ENCODE measurements around the gene CCNA2. TPM values are rescaled to one million over a fixed set of nuclear protein-coding genes. Genes with fewer than 3 reads are reported as not detected.

CCNA2 gene
- total and polyA plus RNA-seq, 2 donors (not counting 3 experiments of a cell fraction or from before 2014, with no cell fraction given), result 23.3 to 65.4 TPM

DNA sequence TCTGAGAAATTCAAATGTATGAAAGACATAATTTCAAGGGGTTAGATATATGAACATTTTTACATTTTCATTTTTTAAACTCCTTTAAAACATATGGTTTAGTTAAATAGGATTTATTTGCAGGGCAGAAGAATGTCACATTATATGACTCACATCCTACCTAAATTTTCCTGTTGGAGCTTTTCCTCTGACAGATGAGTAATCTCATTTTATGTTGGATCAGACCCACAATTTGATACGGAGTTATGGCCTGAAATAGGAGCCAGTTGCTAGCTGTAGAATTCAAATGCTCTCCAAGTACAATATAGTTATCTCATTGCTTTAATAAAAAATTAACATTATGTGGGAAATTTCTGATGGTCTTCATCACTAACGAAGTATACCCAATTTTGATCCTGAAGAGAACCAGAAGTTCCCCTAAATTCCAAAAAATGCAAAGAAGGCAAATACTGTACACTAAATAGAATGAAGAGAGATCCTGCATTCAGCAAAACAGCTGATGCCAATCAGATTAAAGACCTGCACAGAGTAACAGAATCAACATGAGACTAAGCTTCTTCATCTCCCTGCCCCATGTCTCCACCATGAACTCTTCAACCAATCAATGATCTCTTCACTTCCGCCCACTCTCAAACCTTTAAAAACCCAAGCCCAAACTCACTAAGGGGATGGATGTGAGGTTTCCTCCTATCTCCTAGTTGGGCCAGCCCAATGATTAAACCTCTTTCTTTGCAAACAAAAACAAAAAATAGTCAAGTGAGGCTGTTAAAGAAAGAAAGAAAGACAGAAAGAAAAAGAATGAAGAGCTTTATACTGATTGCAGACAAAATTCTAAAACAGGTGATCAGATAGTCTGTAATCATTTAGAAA, 33.5 kb downstream of the CCNA2 start:
- peak overlapping the region; percentile 72 for H3K4me2 ChIP-seq (ENCODE audit: insufficient read depth, low read length)
- dilution Hi-C loops (cut with MboI; ENCODE audit: extremely low pct_ligation_motif_present, low sequenced_read_pairs), result no loop called here
- ChIA-PET POLR2A (interaction anchor here (0.8 to 1.0 kb wide), 3 partner anchors 11 to 94 kb away, joined by 3 to 4 read pairs (median 3); partner anchors contain the start of genes ANXA5 and EXOSC9), CTCF (interaction anchor here (0.6 to 1.7 kb wide), 9 partner anchors 9 to 80 kb away, joined by 3 to 10 read pairs (median 3); partner anchors contain the start of genes EXOSC9 and SMIM43)
- DNase-seq (ENCODE audit: low read depth, low spot score), result peak; percentile 84
- peak overlapping the region in 1 of 3 experiments; percentile 29 for H3K4me3 ChIP-seq (replicated peaks in 1 of 3; ENCODE audit: insufficient read depth in 1 of 3, low read depth in 1 of 3, low read length in 3 of 3)
- no peaks in the 10 kb centered on the region for H3K9me1 ChIP-seq (replicated peaks; ENCODE audit: control insufficient read depth, extremely low read depth, insufficient read depth, low read length)
- intact Hi-C loops (cut with micrococcal nuclease), result loop anchor here (1.0 kb wide), 1 partner anchor 33 kb away; the partner anchor contains the start of gene CCNA2
- peak overlapping the region; percentile 48 for H3K9ac ChIP-seq (replicated peaks; ENCODE audit: extremely low read depth, insufficient read depth, low read length)
- no peaks in the 10 kb centered on the region for H3K9me3 ChIP-seq (replicated peaks; ENCODE audit: control insufficient read depth, insufficient read depth, low read length)
- H3K36me3 ChIP-seq (ENCODE audit: control insufficient read depth in 2 of 2, extremely low read depth in 1 of 2, insufficient read depth in 2 of 2, low read length in 2 of 2), result no peaks in the 10 kb centered on the region
- FAIRE-seq, result peak; percentile 93
- no TSS peak for BruUV-seq (replicated peaks)
- no peaks in the 10 kb centered on the region for H4K20me1 ChIP-seq (replicated peaks; ENCODE audit: control insufficient read depth, extremely low read depth, insufficient read depth, low read length)
- peaks cover 20% of the 10 kb centered on the region for H3K4me1 ChIP-seq (ENCODE audit: control insufficient read depth, extremely low read depth, insufficient read depth, low read length)
- peak overlapping the region; percentile 75 for H2AFZ ChIP-seq (ENCODE audit: low read depth, low read length)
- TF ChIP-seq GATA2 (IDR thresholded peaks at IDR 0.05; ENCODE audit: insufficient read depth, insufficient read length, low read depth, low read length), result no peak
- no peak for TF ChIP-seq EZH2 (IDR thresholded peaks at IDR 0.05; ENCODE audit: borderline replicate concordance, low read depth, low read length, severe bottlenecking)
- TF ChIP-seq FOS (IDR thresholded peaks at IDR 0.05; ENCODE audit: borderline replicate concordance, insufficient read depth, low read length), result peak; percentile 92
- no peak for TF ChIP-seq POLR2A (IDR thresholded peaks at IDR 0.05; ENCODE audit: low read depth, low read length)
- TF ChIP-seq JUN (IDR thresholded peaks at IDR 0.05; ENCODE audit: borderline replicate concordance, insufficient read depth, insufficient read length, low read depth), result peak; percentile 93
- TF ChIP-seq MYC (IDR thresholded peaks at IDR 0.05; ENCODE audit: low read depth, low read length), result no peak
- TF ChIP-seq, protein P1, sequence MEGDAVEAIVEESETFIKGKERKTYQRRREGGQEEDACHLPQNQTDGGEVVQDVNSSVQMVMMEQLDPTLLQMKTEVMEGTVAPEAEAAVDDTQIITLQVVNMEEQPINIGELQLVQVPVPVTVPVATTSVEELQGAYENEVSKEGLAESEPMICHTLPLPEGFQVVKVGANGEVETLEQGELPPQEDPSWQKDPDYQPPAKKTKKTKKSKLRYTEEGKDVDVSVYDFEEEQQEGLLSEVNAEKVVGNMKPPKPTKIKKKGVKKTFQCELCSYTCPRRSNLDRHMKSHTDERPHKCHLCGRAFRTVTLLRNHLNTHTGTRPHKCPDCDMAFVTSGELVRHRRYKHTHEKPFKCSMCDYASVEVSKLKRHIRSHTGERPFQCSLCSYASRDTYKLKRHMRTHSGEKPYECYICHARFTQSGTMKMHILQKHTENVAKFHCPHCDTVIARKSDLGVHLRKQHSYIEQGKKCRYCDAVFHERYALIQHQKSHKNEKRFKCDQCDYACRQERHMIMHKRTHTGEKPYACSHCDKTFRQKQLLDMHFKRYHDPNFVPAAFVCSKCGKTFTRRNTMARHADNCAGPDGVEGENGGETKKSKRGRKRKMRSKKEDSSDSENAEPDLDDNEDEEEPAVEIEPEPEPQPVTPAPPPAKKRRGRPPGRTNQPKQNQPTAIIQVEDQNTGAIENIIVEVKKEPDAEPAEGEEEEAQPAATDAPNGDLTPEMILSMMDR (IDR thresholded peaks at IDR 0.05; ENCODE audit: extremely low read depth in 1 of 2, insufficient read depth in 1 of 2, low read depth in 1 of 2, low read length in 2 of 2), result no peak
- TF ChIP-seq MAX (IDR thresholded peaks at IDR 0.05; ENCODE audit: insufficient read depth, insufficient read length), result no peak
- TF ChIP-seq POLR2AphosphoS5 (IDR thresholded peaks at IDR 0.05; ENCODE audit: insufficient read depth, low read depth, low read length), result no peak
- H3K27ac ChIP-seq (ENCODE audit: insufficient read depth, low read depth, low read length), result peak overlapping the region; percentile 64
- H3K27me3 ChIP-seq (ENCODE audit: control insufficient read depth in 2 of 2, insufficient read depth in 2 of 2, low read length in 2 of 2), result no peaks in the 10 kb centered on the region
- no peaks in the 10 kb centered on the region for H3K79me2 ChIP-seq (ENCODE audit: control insufficient read depth, insufficient read depth, low read length)

Measured in endothelial cell of umbilical vein (primary cell).